ENCODE measurements around the gene PAX5. TPM values are rescaled to one million over a fixed set of nuclear protein-coding genes. Genes with fewer than 3 reads are reported as not detected.

Gene PAX5
- total RNA-seq, 1 donor from 2014 or later: 0.25 TPM

GRCh38 chr9:36897478-36897877, 136.6 kb downstream of the PAX5 start:
- H3K27me3 ChIP-seq: no peaks in the 10 kb centered on the region
- H3K27ac ChIP-seq: no peak overlapping the region
- intact Hi-C loops (cut with DNase I): no loop called here
- H3K4me3 ChIP-seq: no peak overlapping the region
- H3K36me3 ChIP-seq: no peaks in the 10 kb centered on the region
- H3K4me1 ChIP-seq: no peaks in the 10 kb centered on the region
- no peaks in the 10 kb centered on the region for H3K9me3 ChIP-seq
- no peak for TF ChIP-seq POLR2A (IDR thresholded peaks at IDR 0.05)
- no peak for TF ChIP-seq CTCF (IDR thresholded peaks at IDR 0.05)
- TF ChIP-seq POLR2AphosphoS5 (IDR thresholded peaks at IDR 0.05; ENCODE audit: insufficient read depth in 1 of 2, low read depth in 1 of 2): no peak
- DNase-seq (ENCODE audit: extremely low spot score in 2 of 2): no peak

DNA sequence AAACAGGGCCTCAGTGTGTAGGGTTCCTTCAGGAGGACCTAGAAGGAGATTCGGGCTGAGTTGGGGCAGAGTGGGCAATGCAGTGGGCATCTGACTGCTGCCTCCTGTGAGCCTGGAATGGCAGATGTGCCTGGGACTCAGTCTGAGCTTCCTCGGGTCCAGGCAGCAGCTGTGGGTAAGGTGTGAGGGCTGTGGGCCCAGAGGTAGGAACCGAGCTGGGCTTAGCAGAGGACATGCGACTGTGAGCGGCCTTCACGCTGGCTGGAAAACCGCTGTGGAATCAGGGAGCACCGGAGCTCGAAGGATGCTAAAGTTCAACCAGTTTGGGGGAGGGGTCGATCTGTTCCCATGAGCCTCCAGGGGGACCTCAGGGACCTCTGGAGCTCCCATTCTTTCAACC, 137.0 kb downstream of the PAX5 start:
- Histone ChIP-seq H3K36me3 (no peaks in the 10 kb centered on the region), H3K9me3 (no peaks in the 10 kb centered on the region), H3K4me3 (no peak overlapping the region), H3K4me1 (no peaks in the 10 kb centered on the region), H3K27me3 (no peaks in the 10 kb centered on the region), H3K27ac (no peak overlapping the region)
- DNase-seq (ENCODE audit: extremely low spot score in 2 of 2): no peak
- TF ChIP-seq POLR2AphosphoS5 (IDR thresholded peaks at IDR 0.05; ENCODE audit: insufficient read depth in 1 of 2, low read depth in 1 of 2) (no peak), CTCF (IDR thresholded peaks at IDR 0.05) (no peak)
- intact Hi-C loops (cut with DNase I): no loop called here

GRCh38 chr9:36896296-36896695, 137.8 kb downstream of the PAX5 start:
- intact Hi-C loops (cut with DNase I): no loop called here

GRCh38 chr9:36895744-36896260, 138.3 kb downstream of the PAX5 start:
- Histone ChIP-seq H3K4me3 (no peak overlapping the region), H3K4me1 (no peaks in the 10 kb centered on the region), H3K36me3 (no peaks in the 10 kb centered on the region), H3K9me3 (no peaks in the 10 kb centered on the region), H3K27me3 (no peaks in the 10 kb centered on the region), H3K27ac (no peak overlapping the region)
- intact Hi-C loops (cut with DNase I): no loop called here
- DNase-seq (ENCODE audit: extremely low spot score in 2 of 2): no peak
- TF ChIP-seq CTCF (IDR thresholded peaks at IDR 0.05) (no peak), POLR2A (IDR thresholded peaks at IDR 0.05) (no peak), POLR2AphosphoS5 (IDR thresholded peaks at IDR 0.05; ENCODE audit: insufficient read depth in 1 of 2, low read depth in 1 of 2) (no peak)

More at GRCh38 chr9:36896296-36896695, 137.8 kb downstream of the PAX5 start:
- H3K36me3 ChIP-seq: no peaks in the 10 kb centered on the region
- no peaks in the 10 kb centered on the region for H3K4me1 ChIP-seq
- H3K27me3 ChIP-seq: no peaks in the 10 kb centered on the region
- no peak overlapping the region for H3K4me3 ChIP-seq
- no peak overlapping the region for H3K27ac ChIP-seq
- no peaks in the 10 kb centered on the region for H3K9me3 ChIP-seq
- no peak for TF ChIP-seq POLR2A (IDR thresholded peaks at IDR 0.05)
- no peak for TF ChIP-seq CTCF (IDR thresholded peaks at IDR 0.05)
- no peak for TF ChIP-seq POLR2AphosphoS5 (IDR thresholded peaks at IDR 0.05; ENCODE audit: insufficient read depth in 1 of 2, low read depth in 1 of 2)
- no peak for DNase-seq (ENCODE audit: extremely low spot score in 2 of 2)

DNA sequence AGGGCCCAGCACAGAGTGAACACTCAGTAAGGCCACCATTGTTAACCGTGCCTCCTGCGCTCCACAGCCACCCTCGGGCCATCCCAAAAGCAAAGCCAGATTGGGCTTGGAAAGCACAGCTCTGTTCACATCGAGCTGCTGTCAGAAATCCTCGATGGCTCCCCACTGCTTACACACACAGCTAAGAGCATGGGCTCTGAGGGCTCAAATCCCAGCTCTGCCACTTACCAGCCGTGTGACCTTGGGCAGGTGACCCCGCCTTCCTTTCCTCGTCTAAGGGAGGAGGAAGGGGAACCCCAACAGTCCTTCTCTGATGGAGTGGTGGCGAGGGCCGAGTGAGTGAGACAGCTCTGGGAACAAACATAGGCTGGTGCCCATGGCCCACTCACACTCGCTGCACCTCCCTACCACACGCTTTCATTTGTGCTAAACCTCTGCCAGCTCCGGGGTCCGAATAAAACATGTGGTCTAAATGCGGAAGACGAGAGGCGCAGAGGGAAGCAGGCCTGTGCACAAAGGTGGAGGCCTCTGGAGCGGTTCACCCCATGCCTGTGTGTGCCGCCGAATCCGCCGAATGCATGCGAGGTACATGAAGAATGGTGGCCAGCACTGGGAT, 139.3 kb downstream of the PAX5 start:
- no peak for DNase-seq (ENCODE audit: extremely low spot score in 2 of 2)
- Histone ChIP-seq H3K27me3 (no peaks in the 10 kb centered on the region), H3K9me3 (no peaks in the 10 kb centered on the region), H3K36me3 (no peaks in the 10 kb centered on the region), H3K4me3 (no peak overlapping the region), H3K27ac (no peak overlapping the region), H3K4me1 (no peaks in the 10 kb centered on the region)
- intact Hi-C loops (cut with DNase I): no loop called here
- TF ChIP-seq POLR2AphosphoS5 (IDR thresholded peaks at IDR 0.05; ENCODE audit: insufficient read depth in 1 of 2, low read depth in 1 of 2) (no peak), POLR2A (IDR thresholded peaks at IDR 0.05) (no peak), CTCF (IDR thresholded peaks at IDR 0.05) (no peak)
